Heart left ventricle (tissue), 16 donors: Measurements from ENCODE around the gene ANKRD53. TPM values are rescaled to one million over a fixed set of nuclear protein-coding genes. Genes with fewer than 3 reads are reported as not detected.

Experiments used
- ATAC-seq, 4 donors: fragments of 200-7000 bp; cut with Tn5 transposase; one replicate each; pipeline ENCODE4 v1.9.1; 2020 to 2022; ENCODE audit warnings: moderate library complexity in 4 of 4, mild to moderate bottlenecking in 3 of 4, moderate number of reproducible peaks in 1 of 4
- DNase-seq, 5 donors: peaks; one replicate each; pipeline ENCODE4 v3.0.0-alpha.2; 2020
- H3K27ac ChIP-seq, 12 donors: fragments of 200-600 bp; sonication (generic) in 4 of 12; one replicate each; pipeline versions ENCODE4 v1.5.0 to v1.8.0; 2016 to 2022; ENCODE audit warnings: mild to moderate bottlenecking in 2 of 12
- H3K27me3 ChIP-seq, 9 donors: fragments of 200-600 bp; sonication (generic) in 2 of 9; one replicate each; pipeline versions ENCODE4 v1.5.1 to v1.8.0; 2016 to 2022; ENCODE audit warnings: mild to moderate bottlenecking in 3 of 9
- H3K36me3 ChIP-seq, 9 donors: fragments of 200-600 bp; sonication (generic) in 2 of 9; one replicate each; pipeline versions ENCODE4 v1.5.0 to v1.8.0; 2018 to 2022; ENCODE audit warnings: mild to moderate bottlenecking in 2 of 9
- H3K4me1 ChIP-seq, 12 donors: fragments of 200-600 bp; sonication (generic) in 4 of 12; one replicate each; pipeline versions ENCODE4 v1.5.0 to v1.8.0; 2016 to 2022; ENCODE audit warnings: mild to moderate bottlenecking in 3 of 12
- H3K4me3 ChIP-seq, 12 donors: fragments of 200-600 bp; sonication (generic) in 4 of 12; one replicate each; pipeline versions ENCODE4 v1.5.0 to v1.8.0; 2017 to 2022; ENCODE audit warnings: mild to moderate bottlenecking in 9 of 12, moderate library complexity in 4 of 12
- H3K9me3 ChIP-seq, 12 donors: fragments of 200-600 bp; sonication (generic) in 4 of 12; one replicate each; pipeline versions ENCODE4 v1.5.0 to v1.8.0; 2016 to 2022; ENCODE audit warnings: mild to moderate bottlenecking in 1 of 12
- POLR2A ChIP-seq, 2 donors: fragments of 450-650 bp; IDR thresholded peaks; one replicate each; pipeline ENCODE4 v1.6.1; 2017; ENCODE audit warnings: antibody characterized with exemption in 2 of 2, mild to moderate bottlenecking in 2 of 2, moderate library complexity in 2 of 2
- WGBS, 4 donors: extraction: QIAGEN DNeasy Blood & Tissue Kit in 2 of 4; methylation state at CpG; one replicate each; pipeline versions ENCODE4 v1.1.5 to v1.1.7; 2013 to 2018; 5-methylcytosine and 5-hydroxymethylcytosine counted together
- intact Hi-C, 10 donors: fragments of 100-400 bp; cut with DNase I; formaldehyde crosslinking; loops; one replicate each; pipeline versions ENCODE4 v1.11.1 to v1.14.2; 2022
- polyA plus RNA-seq, 2 donors: library from polyadenylated mRNA; stranded (reverse); fragments of 200-250 nt; gene quantifications; one replicate each; pipeline ENCODE4 v1.2.3, GENCODE V29; 2013
- total RNA-seq, 9 donors: library from RNA; depleted of rRNA in 2 of 9; stranded (reverse); fragments of >200 nt in 2 of 9; fragmentation: NEBNext Ultra II Directional in 3 of 9; extraction: Animal tissue kit (Norgen Biotek cat#: 25700) in 3 of 9; gene quantifications; one replicate each; pipeline versions ENCODE4 v1.1.0 to v1.2.4, GENCODE V29; 2016 to 2023
- TF ChIP-seq, protein P1 (sequence below), 12 donors: fragments of 200-600 bp; sonication (generic) in 4 of 12; IDR thresholded peaks; one replicate each; pipeline versions ENCODE4 v1.5.0 to v1.8.0; 2018 to 2022; ENCODE audit warnings: antibody characterized with exemption in 12 of 12, mild to moderate bottlenecking in 5 of 12
- donor health status: ischemic (EF 13 %, LVEDD 7.1; RV severe dilation, severe dysfunction).
- donor health status: healthy with polysubstance abuse.
- donor health status: DM: no; HTN: yes; CAD: no.
- donor health status: DM: no; HTN: no; CAD: no.
- donor health status: ischemic (EF 25% LVEDD 6.9; RV normal size, moderate dysfunction).
- donor health status: ischemic (EF 25% LVEDD 5.7; RV mildly dilated, moderate dysfunction).
- donor health status: healthy.
- donor health status: DM: yes; HTN: yes; CAD: no.
- donor health status: ischemic (EF 35%, LVEDD 5.7; RV mildly dilated, moderate dysfunction).
- donor health status: nonischemic (EF 11% LVEDD 7.7; RV severe dilation, severe dysfunction).
- donor health status: DM: yes; HTN: yes; CAD: no.
- donor health status: PGD.
- donor health status: ischemic (EF 29% LVEDD 5.4; RV normal size, mild dysfunction).
- donor health status: nonischemic (EF 23%, LVEDD 6.1; RV moderate dilation, normal function).

The ANKRD53 gene
- total and polyA plus RNA-seq, 11 donors = 0.28 to 1.8 (median 0.44) TPM; not detected in 2

DNA sequence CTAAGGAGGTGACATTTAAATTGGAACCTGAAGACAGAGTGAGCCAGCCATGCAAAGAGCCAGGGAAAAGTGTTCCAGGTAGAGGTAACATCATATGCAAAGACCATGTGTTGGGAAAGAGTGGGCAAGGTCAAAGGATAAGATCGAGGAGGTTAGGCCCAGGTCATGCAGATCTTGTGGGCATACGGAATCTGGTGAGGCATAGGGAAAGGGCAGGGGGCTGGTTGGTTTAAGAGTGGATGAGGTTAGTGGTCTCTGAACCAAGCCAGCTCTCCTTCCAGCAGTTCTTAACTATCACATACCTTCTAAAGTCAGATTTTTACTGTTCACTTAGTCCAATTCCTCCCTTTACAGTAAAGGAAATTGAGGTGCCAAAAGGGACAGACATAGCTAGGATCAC lies 3.0 kb downstream of the ANKRD53 start:
- WGBS, 4 donors = 83 to 90% (median 87%) methylated on average over 2 of the region's 2 CpGs
- intact Hi-C loops = no loop called here
- DNase-seq (no peak), ATAC-seq (no peak)
- no peak overlapping the region for H3K4me3 ChIP-seq
- peaks cover 0 to 36% (median 20%) of the 10 kb centered on the region in 12 donors for H3K4me1 ChIP-seq
- peaks cover 0 to 16% (median 7%) of the 10 kb centered on the region in 9 donors for H3K36me3 ChIP-seq
- no peaks in the 10 kb centered on the region for H3K9me3 ChIP-seq
- no peak for TF ChIP-seq POLR2A (IDR thresholded peaks at IDR 0.05)
- TF ChIP-seq, protein P1, sequence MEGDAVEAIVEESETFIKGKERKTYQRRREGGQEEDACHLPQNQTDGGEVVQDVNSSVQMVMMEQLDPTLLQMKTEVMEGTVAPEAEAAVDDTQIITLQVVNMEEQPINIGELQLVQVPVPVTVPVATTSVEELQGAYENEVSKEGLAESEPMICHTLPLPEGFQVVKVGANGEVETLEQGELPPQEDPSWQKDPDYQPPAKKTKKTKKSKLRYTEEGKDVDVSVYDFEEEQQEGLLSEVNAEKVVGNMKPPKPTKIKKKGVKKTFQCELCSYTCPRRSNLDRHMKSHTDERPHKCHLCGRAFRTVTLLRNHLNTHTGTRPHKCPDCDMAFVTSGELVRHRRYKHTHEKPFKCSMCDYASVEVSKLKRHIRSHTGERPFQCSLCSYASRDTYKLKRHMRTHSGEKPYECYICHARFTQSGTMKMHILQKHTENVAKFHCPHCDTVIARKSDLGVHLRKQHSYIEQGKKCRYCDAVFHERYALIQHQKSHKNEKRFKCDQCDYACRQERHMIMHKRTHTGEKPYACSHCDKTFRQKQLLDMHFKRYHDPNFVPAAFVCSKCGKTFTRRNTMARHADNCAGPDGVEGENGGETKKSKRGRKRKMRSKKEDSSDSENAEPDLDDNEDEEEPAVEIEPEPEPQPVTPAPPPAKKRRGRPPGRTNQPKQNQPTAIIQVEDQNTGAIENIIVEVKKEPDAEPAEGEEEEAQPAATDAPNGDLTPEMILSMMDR (IDR thresholded peaks at IDR 0.05) = no peak
- H3K27ac ChIP-seq = no peak overlapping the region
- no peaks in the 10 kb centered on the region for H3K27me3 ChIP-seq

DNA sequence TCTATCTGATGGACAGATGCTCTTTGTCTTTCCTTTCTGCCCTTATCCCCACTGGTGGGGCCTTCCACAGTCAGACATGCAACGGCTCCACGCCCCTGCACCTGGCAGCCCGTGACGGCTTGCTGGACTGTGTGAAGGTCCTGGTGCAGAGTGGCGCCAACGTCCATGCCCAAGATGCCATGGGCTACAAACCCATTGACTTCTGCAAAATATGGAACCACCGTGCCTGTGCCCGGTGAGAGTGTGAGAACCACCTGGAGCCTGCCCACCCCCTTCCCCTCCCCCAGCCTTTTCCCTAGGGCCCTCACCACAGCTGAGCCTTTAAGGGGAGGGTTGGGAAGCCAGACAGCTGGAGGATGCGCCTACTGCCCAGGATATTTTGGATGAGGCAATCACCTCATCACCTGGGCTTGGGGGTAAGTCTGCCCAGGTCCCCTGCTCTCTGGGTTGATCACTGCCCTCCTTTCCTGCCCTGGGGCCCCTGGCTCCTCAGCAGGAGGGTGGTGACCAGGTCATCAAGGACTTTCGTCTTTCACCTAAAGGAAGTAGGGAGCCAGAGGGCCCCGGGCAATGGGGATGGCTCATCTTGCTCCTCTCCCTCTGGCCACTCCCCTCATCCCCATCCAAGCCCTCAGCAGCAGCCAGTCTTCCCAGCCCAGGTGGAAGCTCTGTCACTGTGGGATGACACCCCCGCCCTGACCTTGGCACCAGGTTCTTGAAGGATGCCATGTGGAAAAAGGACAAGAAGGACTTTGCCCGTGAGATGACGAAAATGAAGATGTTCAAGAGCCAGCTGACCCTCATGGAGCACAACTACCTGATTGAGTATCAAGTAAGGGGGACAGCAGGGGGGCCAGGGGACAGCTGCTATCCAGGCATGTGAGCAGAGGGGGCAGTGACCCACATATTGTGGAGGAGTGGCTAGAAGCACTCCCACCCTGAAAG lies 3.7 kb downstream of the ANKRD53 start:
- DNase-seq = peak in 1 of 5 donors; percentile 49
- no peak for ATAC-seq
- TF ChIP-seq, protein P1 (IDR thresholded peaks at IDR 0.05) = no peak
- TF ChIP-seq POLR2A (IDR thresholded peaks at IDR 0.05) = no peak
- Histone ChIP-seq H3K4me3 (no peak overlapping the region), H3K27me3 (no peaks in the 10 kb centered on the region), H3K27ac (no peak overlapping the region), H3K36me3 (peaks cover 0 to 22% (median 14%) of the 10 kb centered on the region in 9 donors), H3K4me1 (peaks cover 0 to 37% (median 20%) of the 10 kb centered on the region in 12 donors), H3K9me3 (no peaks in the 10 kb centered on the region)
- WGBS, 4 donors = 87 to 94% (median 90%) methylated on average over 12 to 14 of the region's 14 CpGs
- intact Hi-C loops = no loop called here

DNA sequence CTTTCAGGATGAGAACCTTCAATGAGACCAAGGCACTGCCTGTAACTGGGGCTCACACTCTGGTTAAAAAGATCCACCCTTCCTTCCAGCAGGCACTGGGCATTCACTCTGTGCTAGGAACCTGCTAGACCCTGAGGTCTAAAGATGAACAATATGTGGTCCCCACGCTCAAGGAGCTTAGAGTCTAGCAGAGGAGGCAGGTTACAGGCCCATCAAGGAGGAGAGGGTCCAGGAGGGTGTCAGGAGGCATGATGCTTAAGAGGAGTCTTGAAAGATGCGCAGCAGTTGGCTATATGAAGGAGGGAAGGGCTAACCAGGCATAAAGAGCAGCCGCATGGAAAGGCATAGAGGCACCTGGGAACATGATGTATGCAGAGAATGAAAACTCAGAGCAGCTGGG lies 4.5 kb downstream of the ANKRD53 start:
- no peak for ATAC-seq
- TF ChIP-seq, protein P1 (IDR thresholded peaks at IDR 0.05) = no peak
- no peak for TF ChIP-seq POLR2A (IDR thresholded peaks at IDR 0.05)
- intact Hi-C loops = no loop called here
- peaks cover 0 to 40% (median 21%) of the 10 kb centered on the region in 12 donors for H3K4me1 ChIP-seq
- no peaks in the 10 kb centered on the region for H3K9me3 ChIP-seq
- DNase-seq = peak in 1 of 5 donors; percentile 7
- peaks cover 0 to 29% (median 20%) of the 10 kb centered on the region in 9 donors for H3K36me3 ChIP-seq
- no peaks in the 10 kb centered on the region for H3K27me3 ChIP-seq
- 92 to 99% (median 97%) methylated on average over 3 of the region's 3 CpGs for WGBS, 4 donors
- H3K27ac ChIP-seq = no peak overlapping the region
- no peak overlapping the region for H3K4me3 ChIP-seq

DNA sequence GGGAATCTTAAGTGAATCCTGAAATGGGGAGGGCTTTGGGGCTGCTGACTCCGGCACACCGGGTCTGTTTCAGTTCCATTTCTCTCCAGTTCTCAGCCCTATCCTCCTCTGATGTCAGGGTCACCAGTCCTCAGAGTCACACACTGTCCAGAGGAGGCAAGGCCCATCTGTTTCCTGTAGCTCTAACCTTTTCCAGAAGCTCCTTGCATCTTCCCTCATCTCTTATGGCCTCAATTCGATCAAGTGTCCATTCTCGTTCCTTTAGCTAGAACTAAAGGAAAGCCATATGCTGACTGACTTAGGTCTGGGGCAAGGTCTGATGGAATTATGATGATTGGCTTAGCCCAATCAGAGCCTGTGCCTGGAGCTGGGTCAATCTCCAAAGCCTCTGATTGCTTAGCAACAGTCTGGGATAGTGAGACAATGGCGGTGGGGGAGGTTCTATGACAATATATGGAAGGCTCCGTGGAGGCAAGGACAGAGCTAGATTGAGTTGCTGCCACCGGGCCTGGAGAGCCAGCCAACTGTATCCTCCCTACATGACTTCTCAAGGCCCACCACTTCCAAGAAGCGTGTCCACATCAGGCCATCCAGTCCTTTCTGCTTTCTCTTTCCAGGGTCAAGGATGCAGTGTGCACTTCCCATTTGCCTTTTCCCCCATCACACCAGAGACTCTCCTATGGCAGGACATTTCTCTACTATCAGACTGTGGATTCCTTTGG lies 5.2 kb downstream of the ANKRD53 start:
- ATAC-seq = no peak
- 87 to 92% (median 91%) methylated on average over 8 of the region's 8 CpGs for WGBS, 4 donors
- intact Hi-C loops = no loop called here
- Histone ChIP-seq H3K27ac (no peak overlapping the region), H3K9me3 (no peaks in the 10 kb centered on the region), H3K4me1 (peaks cover 0 to 38% (median 18%) of the 10 kb centered on the region in 12 donors), H3K27me3 (no peaks in the 10 kb centered on the region), H3K4me3 (no peak overlapping the region), H3K36me3 (peaks cover 0 to 36% (median 27%) of the 10 kb centered on the region in 9 donors)
- TF ChIP-seq, protein P1 (IDR thresholded peaks at IDR 0.05) = no peak
- no peak for TF ChIP-seq POLR2A (IDR thresholded peaks at IDR 0.05)
- DNase-seq = peak in 1 of 5 donors; percentile 16
